Loucy (cell line): Measurements from ENCODE around the gene ART3.

ENCODE experiments used
- CTCF ChIP-seq: fragments of 200-600 bp; sonication (generic); conservative IDR thresholded peaks from 2 replicates; pipeline ENCODE4 v1.5.1; 2014; ENCODE audit warnings: mild to moderate bottlenecking, antibody characterized with exemption, low read length
- EZH2phosphoT487 ChIP-seq: fragments of 200-600 bp; IDR thresholded peaks from 2 replicates; pipeline ENCODE4 v1.6.1; 2018; ENCODE audit warnings: antibody characterized with exemption, mild to moderate bottlenecking, moderate library complexity, borderline replicate concordance

- no peak for TF ChIP-seq CTCF
- TF ChIP-seq EZH2phosphoT487: no peak
Observed at GRCh38 chr4:76028350-76028765, 46.2 kb upstream of the ART3 start.
